GM10847 (cell line): ENCODE data around the gene MRPS12.

Source experiments
- POLR2A ChIP-seq: IDR thresholded peaks from 2 replicates; pipeline ENCODE4 v1.6.1; 2011; ENCODE audit not compliant: insufficient read length; ENCODE audit errors: extremely low read depth

Gene MRPS12

GRCh38 chr19:38919837-38920601 lies 10.7 kb upstream of the MRPS12 start:
- TF ChIP-seq POLR2A, result no peak

- TF ChIP-seq POLR2A, result no peak
Measured at GRCh38 chr19:38920602-38921419, 9.9 kb upstream of the MRPS12 start.

- TF ChIP-seq POLR2A, result no peak
Measured at GRCh38 chr19:38921420-38922274, 9.1 kb upstream of the MRPS12 start.

- TF ChIP-seq POLR2A, result no peak
Measured at GRCh38 chr19:38922482-38922881, 8.3 kb upstream of the MRPS12 start.

GRCh38 chr19:38924388-38924787 lies 6.4 kb upstream of the MRPS12 start:
- TF ChIP-seq POLR2A, result no peak

- TF ChIP-seq POLR2A, result no peak
Measured at GRCh38 chr19:38928391-38929001, 2.2 kb upstream of the MRPS12 start.

GRCh38 chr19:38929929-38930775 lies 592 bp upstream of the MRPS12 start, which contains the start of gene SARS2:
Gene SARS2 (minus strand): TSS chr19:38930763. CDS start chr19:38930736, 27 bp downstream.
- TF ChIP-seq POLR2A, result no peak

- no peak for TF ChIP-seq POLR2A
Measured at GRCh38 chr19:38931521-38931793, 713 bp downstream of the MRPS12 start.

GRCh38 chr19:38932425-38933179 lies 1.9 kb downstream of the MRPS12 start:
- no peak for TF ChIP-seq POLR2A

GRCh38 chr19:38933544-38933943 lies 2.8 kb downstream of the MRPS12 start:
- TF ChIP-seq POLR2A, result no peak

GRCh38 chr19:38939957-38940356 lies 9.2 kb downstream of the MRPS12 start:
- TF ChIP-seq POLR2A, result no peak

- TF ChIP-seq POLR2A, result no peak
Measured at GRCh38 chr19:38941979-38942378, 11.2 kb downstream of the MRPS12 start.

- TF ChIP-seq POLR2A, result no peak
Measured at GRCh38 chr19:38942471-38943181, 11.9 kb downstream of the MRPS12 start.
